GM21576 (cell line): ENCODE results near the gene SYT17.

Experiments
- ATAC-seq: cut with Tn5 transposase; IDR thresholded peaks from one replicate; pipeline ENCODE4 v1.9.1; 2021; ENCODE audit warnings: mild to moderate bottlenecking, moderate library complexity; ENCODE audit not compliant: unreplicated experiment

The SYT17 gene

DNA sequence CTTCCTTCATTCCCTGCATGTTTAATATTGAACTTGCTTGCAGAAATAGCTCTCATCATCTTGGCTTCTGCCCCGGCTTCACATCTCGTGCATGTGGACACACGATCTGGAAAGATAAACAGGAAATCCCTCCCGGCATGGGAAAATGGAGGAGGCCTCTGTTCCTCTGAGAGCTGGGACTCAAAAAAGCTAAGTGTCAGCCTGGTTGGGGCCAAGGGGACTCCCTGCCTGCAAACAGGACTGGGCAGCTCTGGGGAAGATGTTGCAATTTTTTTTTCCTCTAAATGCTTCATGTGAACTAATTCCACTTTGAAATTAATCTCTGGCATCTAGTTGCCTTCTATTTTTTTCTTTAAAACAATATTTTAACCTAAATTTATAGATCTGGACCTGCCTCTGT, 29.4 kb upstream of the SYT17 start:
- ATAC-seq = no peak

DNA sequence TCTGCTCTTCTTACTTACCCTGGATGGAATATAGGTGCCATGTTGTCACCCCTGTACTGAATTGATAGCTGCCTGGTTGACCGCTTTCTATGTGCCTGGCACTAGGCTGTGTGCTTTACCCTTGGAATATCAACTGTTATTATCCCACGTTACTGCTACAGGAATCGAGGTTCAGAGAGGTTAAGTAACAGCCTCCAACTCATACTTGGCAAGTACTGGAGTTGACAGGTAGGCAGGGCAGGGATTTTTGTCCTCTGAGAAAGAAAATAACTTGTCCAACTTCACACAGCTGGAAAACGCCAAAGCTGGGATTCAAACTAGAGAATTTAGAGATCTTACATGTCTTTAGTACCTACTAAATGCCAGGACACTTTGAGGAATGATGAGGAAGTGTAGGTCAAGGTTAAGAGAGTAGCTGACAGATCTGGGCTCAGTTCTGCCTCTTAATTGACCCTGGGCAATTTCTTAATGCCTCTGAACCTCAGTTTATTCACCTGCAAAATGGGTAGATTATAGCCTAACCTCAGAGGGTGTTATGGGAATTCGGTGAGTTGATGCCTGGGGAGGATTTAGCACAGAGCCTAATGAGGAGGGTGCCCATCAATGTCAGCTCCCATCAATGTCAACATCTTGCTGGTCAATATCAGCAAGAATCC, 28.5 kb upstream of the SYT17 start:
- ATAC-seq = no peak

DNA sequence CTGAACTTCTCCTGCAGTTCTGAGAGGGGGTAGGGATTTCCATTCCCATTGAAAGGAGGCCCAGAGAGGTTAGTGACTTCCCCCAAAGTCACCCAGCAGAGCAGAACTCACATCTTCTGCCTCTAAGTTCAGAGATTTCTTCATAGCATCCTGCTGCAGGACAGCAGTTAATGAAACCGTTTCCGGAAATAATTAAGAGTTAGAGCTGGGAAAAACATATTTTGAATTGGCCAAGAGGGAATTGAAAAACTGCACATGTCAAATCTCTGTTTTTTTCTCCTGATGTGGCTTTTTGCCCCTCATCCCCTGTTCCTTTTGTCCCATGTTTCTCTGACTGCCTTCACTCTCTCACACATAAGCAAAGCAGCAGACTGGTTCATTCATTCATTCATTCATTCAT, 27.6 kb upstream of the SYT17 start:
- no peak for ATAC-seq

DNA sequence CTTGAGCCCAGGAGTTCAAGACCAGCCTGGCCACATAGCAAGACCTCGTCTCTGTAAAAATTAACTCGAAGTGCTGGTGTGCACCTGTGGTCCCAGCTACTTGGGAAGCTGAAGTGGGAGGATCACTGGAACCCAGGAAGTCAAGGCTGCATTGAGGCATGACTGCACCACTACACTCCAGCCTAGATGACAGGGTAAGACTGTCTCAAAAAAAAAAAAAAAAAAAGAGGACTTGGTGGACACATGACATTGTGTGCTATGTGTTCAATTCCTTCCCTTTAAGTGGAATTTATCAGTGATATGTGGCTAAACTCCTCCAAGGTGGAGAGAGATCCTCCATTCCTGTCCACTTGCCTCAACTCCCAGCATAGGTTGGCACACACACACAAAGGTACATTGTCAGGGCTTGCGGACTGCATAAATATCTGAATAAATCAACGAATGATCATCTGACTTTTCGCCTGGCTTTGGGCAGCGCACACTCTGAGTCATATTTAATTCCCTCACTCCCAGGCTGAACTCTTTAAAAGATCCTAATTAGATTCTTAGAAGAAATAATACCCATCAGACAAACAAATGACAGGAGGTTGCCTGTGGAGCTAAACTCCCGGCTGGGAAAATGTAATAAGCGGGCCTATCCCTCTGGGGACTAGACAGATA, 25.0 kb upstream of the SYT17 start:
- no peak for ATAC-seq

DNA sequence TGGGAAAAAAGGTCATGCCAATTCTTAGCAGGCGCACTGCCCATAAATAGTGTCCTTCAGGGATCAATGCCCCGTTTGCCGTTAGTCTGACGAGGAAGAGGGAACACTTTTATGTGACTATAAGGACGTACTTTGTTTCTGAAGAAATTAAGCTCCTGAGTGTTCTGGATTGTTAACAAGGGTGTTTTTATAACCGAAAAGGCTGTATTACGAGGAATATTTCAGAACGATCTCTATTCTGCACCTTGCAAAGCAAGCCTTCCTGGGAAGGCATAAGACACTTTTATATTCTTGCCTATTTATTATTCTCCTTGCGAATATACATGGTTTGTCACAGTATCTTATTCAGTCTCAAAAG, 24.5 kb upstream of the SYT17 start:
- ATAC-seq = no peak

DNA sequence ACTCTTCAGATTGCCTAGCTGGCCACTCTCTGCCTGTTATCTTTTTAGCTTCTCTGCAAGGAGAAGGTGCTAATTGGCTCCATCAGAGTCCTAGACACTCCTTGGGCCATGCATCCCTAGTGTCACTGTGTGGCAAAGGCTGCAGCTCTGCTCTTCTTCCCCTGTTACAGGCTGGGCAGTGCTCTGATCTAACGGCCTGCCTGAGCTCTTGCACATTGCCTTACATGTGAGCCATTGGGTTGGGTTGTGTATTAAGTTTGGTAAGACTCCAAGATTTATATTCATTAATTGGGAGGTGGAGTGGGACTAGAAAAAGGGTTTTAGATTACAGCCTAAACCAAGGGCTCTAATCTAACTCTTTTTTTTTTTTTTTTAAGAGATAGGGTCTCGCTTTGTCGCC, 23.0 kb upstream of the SYT17 start:
- ATAC-seq = no peak

DNA sequence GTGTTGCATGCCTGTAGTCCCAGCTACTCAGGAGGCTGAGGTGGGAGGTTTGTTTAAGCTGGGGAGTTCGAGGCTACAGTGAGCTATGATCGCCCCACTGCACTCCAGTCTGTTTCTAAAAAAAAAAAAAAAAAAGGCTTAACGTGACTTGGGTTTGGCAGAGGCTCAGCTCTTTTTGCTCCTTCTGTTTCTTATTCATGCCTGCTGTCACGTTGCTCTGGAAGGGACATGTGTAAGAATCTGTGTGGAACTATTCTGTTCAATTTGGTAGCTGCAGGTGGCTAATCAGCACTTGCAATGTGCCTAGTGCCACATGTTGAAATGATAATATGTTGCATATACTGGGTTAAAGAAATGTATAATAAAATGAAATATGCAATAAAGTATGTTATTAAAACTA, 20.9 kb upstream of the SYT17 start:
- ATAC-seq = no peak

DNA sequence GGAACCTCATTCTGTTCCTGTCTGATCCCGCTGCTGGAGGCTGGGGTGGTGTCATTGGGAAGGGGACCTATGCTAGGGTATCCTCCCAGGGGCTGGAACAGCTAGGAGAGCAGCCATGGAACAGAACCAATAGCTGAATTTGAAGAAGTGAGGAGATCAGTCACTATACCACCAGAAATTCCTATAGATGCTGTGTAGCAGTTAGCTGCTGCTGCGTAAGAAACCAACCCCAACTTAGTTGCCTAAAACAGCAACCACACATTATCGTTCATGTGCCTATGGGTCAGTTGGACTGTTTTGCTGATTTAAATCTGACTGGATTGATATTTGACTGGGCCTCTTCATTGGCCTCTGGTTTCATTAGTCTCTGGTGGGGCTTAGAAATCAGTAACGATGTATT, 20.4 kb upstream of the SYT17 start:
- no peak for ATAC-seq

DNA sequence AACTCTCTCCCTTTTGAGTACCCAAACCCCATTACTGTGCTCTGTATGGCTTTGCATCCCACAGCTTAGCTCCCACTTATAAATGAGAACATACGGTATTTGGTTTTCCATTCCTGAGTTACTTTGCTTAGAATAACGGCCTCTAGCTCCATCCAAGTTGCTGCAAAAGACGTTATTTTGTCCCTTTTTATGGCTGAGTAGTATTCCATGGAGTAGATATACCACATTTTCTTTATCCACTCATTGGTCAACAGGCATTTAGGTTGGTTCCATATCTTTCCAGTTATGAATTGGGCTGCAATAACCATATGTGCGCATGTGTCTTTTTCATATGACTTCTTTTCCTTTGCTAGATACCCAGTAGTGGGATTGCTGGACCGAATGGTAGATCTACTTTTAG, 19.9 kb upstream of the SYT17 start:
- no peak for ATAC-seq

DNA sequence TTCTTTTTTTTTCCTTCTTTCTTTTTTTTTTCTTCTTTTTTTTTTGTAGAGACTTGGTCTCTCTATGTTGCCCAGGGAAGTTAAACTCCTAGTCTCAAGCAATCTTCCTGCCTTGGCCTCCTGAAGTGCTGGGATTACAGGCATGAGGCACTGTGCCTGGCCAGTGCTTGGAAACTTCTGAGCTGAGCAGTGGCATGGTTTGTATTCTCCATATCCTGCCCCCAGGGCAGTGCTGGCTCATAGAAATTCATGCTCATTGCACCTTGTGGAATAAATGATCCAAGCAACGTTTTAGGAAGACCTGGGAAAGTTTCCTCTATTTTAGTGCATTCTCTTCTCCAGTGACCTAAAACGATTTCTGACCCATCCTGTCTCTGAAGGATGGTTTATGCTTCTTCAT, 16.7 kb upstream of the SYT17 start:
- ATAC-seq = no peak

DNA sequence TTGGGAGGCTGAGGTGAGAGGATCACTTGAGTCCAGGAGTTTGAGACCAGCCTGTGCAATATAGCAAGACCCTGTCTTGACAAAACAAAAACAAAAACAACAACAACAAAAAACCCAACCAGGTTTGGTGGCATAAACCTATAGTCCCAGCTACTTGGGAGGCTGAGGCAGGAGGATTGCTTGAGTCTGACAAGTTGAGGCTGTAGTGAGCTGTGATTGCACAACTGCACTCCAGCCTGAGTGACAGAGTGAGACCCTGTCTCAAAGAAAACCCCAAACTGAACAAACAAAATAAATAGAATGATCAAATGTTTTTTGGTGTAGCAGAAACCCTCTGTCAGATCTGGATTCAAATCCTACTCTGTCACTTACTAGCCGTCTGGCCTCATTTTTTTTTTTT, 16.0 kb upstream of the SYT17 start:
- no peak for ATAC-seq

DNA sequence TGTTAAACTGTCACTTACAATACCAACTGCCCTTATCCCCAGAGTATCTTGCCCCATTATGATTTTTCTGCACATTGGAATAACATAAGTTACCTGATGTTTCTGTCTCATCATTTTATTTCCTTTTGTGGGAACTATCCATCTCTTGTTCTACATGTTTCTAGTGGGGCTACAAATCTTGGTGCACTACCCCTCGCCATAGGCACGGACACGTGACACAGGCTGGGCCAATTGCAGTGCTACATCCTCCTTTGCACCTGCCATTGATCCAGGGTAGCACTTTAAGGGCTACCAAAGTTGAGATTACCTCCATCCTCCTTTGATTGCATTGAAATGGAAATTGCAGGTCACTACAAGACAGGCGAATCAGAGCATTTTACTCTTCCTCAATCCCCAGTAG, 14.2 kb upstream of the SYT17 start:
- no peak for ATAC-seq

DNA sequence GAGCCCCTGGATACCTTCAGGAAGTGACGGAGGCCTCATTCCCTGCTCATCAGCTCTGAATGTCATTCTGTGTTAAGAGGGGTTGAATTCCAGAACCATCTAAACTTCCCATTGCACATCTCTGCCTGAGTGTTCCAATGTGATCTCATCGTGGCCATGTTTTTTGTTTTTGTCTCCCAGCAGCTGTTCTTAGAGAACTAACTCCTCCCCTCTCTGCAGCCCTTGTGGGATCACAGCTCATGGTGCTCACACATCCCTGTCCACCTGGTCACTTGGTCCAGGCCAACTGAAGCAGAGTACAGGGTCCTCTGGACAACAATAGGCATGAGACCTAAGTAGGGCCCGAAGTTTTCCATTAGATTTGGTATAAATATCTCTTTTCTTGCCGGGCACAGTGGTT, 6.0 kb upstream of the SYT17 start:
- no peak for ATAC-seq

DNA sequence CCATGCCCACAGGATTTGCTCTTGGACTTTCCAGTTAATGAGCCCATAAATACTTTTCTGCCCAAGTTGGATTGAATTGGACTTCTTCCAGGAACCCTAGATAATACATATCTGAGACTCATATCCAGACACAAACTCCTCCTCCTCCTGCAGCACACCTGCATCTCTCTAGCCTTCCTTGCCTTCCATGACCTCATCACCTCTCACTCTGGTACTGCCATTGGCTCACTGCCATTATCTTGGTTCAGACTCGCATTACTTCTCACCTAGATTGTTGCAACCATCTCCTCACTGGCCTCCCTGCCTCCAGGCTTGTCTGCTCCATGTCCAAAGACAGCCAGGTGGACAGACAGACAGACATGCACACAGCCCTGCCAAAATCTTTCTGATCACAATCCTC, 4.8 kb upstream of the SYT17 start:
- ATAC-seq = no peak

DNA sequence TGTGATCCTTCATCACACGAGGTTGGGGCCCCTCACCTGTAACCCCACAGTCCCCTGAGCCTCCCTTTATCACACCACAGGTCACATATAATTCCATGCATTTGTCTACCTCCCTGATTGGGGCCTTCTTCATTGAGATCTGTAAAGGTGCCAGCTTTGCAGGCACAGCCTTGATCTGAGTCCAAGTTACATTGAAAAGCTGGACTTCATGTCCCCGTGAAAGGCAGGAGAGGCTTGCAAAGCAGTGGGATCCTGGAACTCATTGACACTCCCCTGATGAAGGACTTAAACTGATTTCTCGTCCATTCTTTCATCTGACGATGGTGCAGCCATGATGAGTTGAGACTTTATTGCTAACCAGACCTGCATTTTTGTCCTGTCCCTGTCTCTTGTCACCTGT, 3.8 kb upstream of the SYT17 start:
- no peak for ATAC-seq

DNA sequence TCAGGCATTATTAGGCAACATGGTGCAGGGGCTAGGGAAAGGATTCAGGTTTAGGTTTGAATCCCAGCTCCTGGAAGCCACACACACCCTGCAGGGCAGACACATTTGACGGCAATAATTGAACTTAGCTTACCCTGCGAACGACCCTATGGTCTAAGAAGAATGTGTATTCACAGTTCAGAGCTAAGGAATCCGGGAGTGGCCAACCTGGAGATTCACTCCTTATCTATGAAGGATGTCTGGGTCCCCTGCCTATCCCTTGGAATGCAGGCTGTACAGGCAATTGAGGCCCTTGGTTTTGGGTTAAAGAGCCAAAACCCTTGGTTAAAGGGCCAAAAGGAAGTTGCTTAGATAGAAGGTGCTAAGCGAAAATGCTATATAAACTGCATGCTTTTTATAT, 2.9 kb upstream of the SYT17 start:
- ATAC-seq = no peak

DNA sequence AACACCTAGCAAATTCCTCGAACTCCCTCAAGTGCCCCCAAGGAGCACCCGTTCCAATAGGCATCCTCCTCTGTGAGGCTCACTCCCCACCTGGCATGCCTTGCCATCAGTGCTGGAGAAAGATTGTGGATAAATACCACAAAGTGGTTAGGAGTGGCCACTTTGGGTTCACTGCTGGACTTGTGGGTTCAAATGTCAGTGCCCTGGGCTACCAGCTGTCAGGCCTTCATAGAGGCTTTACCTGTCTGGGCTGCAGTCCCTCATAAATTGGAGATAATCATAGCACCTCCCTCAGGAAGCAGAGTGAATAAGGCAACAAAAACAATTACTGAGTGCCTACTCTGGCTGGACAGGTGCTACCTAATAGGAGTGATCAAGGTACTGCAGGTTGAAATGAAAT, 1.5 kb upstream of the SYT17 start:
- no peak for ATAC-seq

DNA sequence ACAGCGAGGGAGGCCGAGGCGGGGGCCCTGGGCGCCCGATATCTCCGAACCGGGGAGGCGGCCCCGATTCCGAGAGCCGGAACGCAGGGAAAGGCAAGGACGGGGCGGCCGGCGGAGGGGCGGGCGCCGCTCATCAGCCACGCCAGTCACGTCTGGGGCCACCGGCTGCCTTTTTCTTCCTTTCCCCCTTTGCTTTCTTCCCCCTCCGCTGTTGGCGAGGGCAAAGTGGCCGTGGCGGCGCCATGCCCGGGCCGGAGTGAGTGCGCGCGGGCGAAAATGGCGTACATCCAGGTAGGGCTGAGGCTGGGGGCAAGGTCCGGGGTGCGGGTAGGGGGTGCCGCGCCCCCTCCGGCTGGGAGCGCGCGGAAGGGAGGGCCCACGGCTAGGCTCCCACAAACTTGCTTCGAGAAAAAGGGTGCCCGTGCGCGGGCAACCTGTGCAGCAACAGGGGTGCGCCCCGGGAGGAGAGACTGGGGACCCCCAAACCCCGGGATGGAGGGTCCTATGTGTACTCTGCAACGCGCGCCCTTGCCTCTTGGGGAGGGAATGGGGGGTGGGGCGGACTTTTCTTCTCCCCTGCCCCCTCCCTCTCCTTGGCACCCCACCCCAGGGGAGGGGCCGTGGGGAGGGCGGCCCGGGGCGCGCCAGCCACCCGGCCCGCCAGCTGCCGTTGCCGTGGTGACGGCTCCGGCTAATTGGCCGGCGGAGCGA, 486 bp downstream of the SYT17 start:
- no peak for ATAC-seq

DNA sequence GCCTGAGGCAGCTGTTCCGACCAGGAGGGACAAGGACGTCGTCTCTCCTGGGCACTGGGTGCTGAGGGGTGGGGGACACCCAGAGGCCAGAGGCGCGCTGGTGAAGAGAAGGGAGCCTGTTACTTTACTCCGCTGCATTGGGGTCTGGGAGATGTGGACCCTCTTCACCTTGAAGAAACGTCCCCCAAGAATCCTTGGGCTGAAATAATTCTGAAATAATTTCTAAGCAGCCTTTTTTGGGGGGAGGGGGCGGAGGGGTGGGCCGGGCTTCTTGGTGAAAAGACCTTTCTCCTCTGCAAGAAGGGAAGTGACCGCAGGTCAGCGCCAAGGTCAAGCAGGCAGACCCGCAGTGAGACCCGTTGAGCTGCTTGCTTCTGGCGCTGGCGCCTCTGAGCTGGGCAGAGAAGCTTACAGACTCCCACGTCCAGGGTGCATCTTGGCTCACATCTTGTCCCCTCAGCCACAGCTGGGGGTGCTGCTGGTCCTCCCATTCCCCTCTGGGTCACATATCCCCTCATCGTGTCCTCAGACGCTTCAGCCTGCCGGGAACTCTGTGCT, 1.1 kb downstream of the SYT17 start:
- no peak for ATAC-seq

DNA sequence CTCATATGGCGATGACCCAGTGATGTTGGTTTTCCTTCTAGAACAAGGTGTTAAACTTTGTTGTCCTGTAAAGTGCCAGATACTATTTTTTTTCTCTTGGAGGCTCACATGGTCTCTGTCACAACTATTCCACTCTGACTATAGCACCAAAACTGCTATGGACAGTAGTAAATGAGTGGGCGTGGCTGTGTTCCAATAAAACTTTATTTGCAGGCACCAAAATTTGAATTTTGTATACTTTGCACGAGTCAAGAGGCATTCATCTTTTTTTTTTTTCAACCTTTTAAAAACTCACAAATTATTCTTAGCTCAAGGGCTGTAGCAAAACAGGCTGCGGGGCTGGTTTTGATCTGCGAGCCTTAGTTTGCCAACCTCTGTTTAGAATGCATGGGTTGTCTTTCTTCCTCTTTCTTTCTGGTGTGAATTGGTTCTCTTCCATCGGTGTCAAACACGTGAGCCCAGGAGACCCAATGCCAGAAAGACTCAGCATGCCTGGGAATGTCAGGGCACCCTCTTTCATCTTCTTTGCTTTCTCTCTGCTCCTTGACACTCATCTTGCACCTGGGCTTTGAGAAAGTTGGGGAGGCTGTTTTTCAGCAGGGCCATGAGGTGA, 2.1 kb downstream of the SYT17 start:
- no peak for ATAC-seq

DNA sequence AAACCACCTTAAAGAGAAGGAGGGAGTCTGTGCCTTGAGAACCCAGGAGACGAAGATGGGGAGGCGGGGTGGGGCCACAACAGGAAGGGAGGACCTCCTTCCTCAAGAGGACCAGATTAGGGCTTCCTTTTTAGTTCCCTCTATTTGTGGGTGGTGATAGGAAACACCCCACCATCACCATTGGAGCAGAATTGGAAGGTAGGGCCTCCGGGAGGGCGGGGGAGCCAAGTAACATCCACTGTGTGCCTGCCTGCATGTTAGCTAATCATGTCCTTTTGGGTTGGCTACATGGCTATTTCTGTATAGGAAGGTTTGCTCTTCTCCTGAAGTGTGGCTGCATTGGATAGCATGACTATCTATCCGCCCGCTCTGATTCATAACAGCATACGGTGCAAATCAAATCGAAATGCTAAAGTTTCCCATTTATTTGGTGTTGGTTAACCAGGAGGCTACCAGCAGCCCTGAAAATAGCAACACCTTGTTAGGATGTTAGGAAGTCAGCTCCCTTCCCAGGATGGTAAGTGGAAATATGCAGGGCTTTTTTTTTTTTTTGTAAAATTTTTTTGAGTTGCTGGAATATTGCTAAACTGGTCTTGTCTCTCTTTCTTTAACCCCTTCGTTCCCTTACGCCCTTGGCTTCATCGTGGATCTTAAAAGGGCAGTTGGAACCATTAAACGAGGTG, 4.2 kb downstream of the SYT17 start:
- no peak for ATAC-seq
